GM21528 (cell line): ENCODE measurements around the gene IMPACT.
A peak's percentile ranks its signal among the peaks of the same experiment; 100 is the strongest.

Experiments
- ATAC-seq: cut with Tn5 transposase; IDR thresholded peaks from one replicate; pipeline ENCODE4 v1.9.1; 2021; ENCODE audit warnings: mild to moderate bottlenecking, moderate library complexity; ENCODE audit not compliant: unreplicated experiment, low FRiP score

IMPACT gene

GRCh38 chr18:24420551-24420950, 5.9 kb upstream of the IMPACT start:
- ATAC-seq, result no peak

GRCh38 chr18:24421831-24422230, 4.6 kb upstream of the IMPACT start:
- ATAC-seq, result no peak

DNA sequence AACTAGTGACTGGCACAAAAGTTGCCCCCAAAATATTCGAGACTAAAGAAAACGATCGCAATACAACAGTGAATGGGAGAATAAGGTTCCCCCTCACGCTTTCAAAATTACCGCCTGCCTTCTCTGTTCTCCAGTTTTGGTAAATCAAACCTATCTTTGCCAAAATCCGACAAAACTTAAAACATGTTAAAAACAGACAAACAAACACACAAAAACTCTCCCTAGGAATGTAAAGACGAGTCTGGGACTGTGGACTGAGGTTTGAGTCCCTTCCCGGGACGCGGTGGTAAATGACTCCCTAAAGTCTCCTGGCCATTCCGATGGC, 435 bp upstream of the IMPACT start:
- ATAC-seq, result no peak

DNA sequence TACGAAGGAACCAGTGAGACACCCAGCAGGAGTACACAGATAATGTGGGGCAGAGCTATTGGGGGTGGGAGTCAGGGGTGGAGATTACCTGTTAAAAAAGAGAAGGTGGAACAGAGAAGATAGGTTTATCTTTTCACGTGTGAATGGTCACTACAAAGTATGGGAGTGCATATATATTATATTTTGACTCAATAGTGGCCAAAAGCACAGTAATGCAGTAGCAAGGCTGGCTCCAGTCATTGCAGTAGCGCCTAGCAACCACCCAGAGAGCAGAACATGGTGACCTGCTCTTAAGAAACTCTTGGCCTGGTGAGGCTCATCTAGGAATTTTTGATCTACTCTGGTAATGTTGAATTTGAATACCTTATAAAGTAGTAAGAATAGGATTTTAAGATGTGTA, 1.0 kb downstream of the IMPACT start:
- ATAC-seq, result no peak

GRCh38 chr18:24428709-24429108, 2.2 kb downstream of the IMPACT start:
- no peak for ATAC-seq

GRCh38 chr18:24429188-24429587, 2.7 kb downstream of the IMPACT start:
- ATAC-seq, result no peak

GRCh38 chr18:24432618-24433017, 6.1 kb downstream of the IMPACT start:
- ATAC-seq, result no peak

GRCh38 chr18:24436939-24437338, 10.5 kb downstream of the IMPACT start:
- no peak for ATAC-seq

- peak; percentile 69 for ATAC-seq
Observed at GRCh38 chr18:24443870-24444269, 17.4 kb downstream of the IMPACT start.

- peak; percentile 56 for ATAC-seq
Observed at GRCh38 chr18:24446453-24446852, 20.0 kb downstream of the IMPACT start.

- ATAC-seq, result peak; percentile 37
Observed at GRCh38 chr18:24446953-24447538, 20.6 kb downstream of the IMPACT start.

DNA sequence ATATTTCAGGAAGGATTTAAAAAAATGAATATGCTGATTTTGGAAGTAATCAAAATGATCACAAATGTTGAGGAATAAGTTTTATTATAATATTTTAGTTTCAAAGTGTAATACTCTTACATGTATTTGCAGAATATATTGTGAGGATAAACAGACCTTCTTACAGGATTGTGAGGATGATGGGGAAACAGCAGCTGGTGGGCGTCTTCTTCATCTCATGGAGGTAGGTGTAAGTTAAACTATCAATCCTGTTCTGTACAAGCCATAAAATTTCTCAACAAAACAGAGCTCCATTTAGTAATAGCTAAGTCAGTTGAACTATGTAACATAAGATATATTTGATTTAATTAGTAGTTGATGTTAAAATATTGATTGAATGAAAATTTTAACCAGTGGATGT, 21.5 kb downstream of the IMPACT start:
- no peak for ATAC-seq

- peak; percentile 87 for ATAC-seq
Observed at GRCh38 chr18:24456549-24456948, 30.1 kb downstream of the IMPACT start.

GRCh38 chr18:24459772-24460171, 33.3 kb downstream of the IMPACT start:
- ATAC-seq, result no peak

- ATAC-seq, result no peak
Observed at GRCh38 chr18:24460388-24460787, 33.9 kb downstream of the IMPACT start, which contains the start of gene HRH4. Gene HRH4 (plus strand): TSS chr18:24460637. CDS start chr18:24460729, 92 bp downstream.

GRCh38 chr18:24461996-24462395, 35.5 kb downstream of the IMPACT start:
- ATAC-seq, result no peak

DNA sequence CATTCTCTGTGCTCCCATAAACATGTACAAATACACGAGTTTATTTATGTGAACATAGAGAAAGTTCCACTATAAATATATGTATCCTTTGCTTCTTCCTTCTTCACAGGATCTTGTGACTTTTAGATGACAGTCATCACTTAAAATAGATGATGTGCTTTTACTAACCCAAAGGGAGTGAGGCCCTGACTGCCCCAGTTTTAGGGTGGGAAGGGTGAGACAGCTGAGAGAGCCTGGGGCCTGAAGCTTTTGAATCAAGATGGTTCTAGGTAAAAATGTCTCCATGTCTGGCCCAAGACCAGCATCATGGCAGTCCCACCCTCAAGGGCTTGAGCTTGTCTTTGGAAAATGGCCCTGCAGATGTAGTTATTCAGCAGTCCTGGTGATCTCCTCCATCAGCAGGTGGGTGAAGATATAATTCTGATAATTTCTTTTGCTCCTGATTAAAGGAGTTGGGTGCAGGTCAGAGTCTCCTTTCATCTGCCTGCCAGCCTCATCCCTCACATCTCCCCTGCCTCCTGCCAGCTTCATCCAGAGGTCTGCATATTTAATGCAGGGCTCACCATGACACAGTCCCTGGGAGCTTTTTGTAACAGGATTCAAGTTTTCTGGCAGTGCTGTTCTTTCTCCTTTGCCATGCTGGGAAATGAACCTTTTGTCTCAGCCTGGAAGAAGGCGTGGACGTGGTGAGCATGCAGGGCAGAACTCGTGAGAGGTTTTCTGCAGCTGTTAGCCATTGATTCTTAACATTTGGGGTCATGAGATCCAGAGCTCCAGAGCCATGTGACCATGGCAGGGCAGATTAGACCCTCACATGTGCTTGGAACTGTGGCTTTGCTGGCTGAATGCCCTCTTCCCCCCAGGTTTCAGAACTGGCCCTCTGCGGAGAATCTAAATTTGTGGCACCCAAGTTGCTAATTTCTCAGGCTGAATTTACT, 36.6 kb downstream of the IMPACT start:
- ATAC-seq, result no peak

DNA sequence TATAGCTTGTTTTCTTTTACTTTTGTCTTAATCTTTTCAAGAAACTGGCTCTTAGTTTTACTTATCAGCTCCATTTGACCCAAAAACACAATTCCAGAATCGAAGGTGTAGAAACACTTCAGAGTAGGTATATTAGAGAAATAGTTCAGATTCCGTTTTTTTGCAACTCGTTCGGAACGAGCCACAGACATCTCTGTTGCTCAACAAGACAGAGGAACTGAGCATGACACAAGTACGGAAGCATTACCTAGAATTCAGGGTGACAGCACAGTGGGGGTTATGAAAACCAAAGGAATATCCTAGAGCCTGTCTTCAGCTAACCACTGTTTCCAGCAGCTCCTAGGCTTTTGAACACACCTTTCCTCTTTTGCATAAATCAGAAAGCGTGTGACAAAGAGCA, 39.0 kb downstream of the IMPACT start:
- no peak for ATAC-seq

DNA sequence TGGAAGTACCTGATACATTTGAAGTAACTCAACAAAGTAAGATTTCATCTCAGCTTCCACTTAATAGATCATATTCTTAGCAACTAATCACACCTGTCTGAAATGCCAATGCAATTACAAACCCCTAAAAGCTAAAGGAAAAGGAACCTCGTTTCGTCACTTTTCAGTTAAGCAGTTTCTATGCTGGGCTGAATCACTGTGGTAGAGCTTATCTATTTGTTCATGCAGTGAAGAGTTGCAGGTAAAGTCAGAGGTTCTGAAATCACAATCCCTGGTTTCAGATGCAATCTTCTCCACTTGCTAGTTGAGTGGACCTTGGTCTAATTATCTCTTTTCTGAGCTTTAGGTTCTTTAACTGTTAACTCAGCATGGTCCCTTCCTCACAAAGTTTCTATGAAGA, 40.3 kb downstream of the IMPACT start:
- ATAC-seq, result no peak

GRCh38 chr18:24470022-24470618, 43.6 kb downstream of the IMPACT start:
- ATAC-seq, result no peak

DNA sequence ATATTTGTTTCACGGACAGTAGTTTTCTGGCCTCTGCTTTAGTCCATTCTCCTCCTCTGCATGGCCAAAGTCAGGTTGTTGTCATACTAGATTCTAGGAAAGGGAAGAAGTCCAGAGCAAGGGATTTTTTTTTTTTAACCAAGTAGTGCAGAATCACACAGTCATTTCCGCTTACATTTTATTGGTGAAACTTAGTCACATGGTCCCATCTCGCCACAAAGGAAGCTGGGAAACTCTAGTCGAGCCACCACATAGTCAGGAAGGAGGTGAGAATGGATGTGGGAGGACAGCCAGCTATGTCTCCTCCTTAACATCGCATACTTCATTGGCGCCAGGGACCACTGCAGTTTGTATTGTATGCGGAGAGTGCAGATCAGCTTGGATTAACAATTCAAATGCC, 44.3 kb downstream of the IMPACT start:
- no peak for ATAC-seq

DNA sequence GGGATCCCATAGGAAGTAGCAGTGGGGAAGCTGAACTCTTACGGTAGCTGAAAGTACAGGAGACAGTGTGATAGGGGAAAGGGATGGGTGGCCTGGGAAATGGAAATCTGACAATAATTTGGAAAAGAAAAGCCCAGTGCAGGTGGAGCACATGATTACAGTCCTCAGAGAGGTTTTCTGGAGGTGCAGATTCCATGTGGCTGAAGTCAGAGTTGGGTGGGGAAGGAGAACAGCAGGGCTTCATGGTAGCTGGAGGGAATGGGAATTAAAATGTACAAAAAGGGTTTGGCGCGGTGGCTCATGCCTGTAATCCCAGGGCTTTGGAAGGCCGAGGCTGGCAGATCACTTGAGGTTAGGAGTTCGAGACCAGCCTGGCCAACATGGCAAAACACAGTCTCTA, 46.1 kb downstream of the IMPACT start:
- ATAC-seq, result no peak
